ENCODE results near the gene TH. TPM values are rescaled to one million over a fixed set of nuclear protein-coding genes. Genes with fewer than 3 reads are reported as not detected.

The TH gene
- total and polyA plus RNA-seq, 9 of the 15 experiments (the other 6 are each of a cell fraction or from before 2014, with no cell fraction given): not detected

- TF ChIP-seq ZNF407 (IDR thresholded peaks at IDR 0.05; ENCODE audit: low read depth) (0 out of 2 replicates have a peak, but pooled peaks have one; percentile 30), SP2 (IDR thresholded peaks at IDR 0.05; ENCODE audit: extremely low read depth, low read depth, low read length, poor library complexity, severe bottlenecking) (no peak), CHD1 (IDR thresholded peaks at IDR 0.05; ENCODE audit: low read length) (no peak), NR2C2 (CRISPR knock-in tag; IDR thresholded peaks at IDR 0.05) (no peak), NR2C2 (tag; IDR thresholded peaks at IDR 0.05) (no peak), HNRNPLL (IDR thresholded peaks at IDR 0.05; ENCODE audit: low read depth, low read length, poor library complexity, severe bottlenecking) (no peak), ESRRB (CRISPR knock-in tag; IDR thresholded peaks at IDR 0.05; ENCODE audit: borderline replicate concordance) (no peak), POLR2H (tag; IDR thresholded peaks at IDR 0.05; ENCODE audit: low read depth) (no peak), SMAD4 (CRISPR knock-in tag; conservative IDR thresholded peaks at IDR 0.05) (no peak), CC2D1A (IDR thresholded peaks at IDR 0.05) (peak; percentile 72), U2AF2 (optimal IDR thresholded peaks at IDR 0.05; ENCODE audit: low read depth, low read length) (no peak)
- TF ChIP-seq, protein P1, sequence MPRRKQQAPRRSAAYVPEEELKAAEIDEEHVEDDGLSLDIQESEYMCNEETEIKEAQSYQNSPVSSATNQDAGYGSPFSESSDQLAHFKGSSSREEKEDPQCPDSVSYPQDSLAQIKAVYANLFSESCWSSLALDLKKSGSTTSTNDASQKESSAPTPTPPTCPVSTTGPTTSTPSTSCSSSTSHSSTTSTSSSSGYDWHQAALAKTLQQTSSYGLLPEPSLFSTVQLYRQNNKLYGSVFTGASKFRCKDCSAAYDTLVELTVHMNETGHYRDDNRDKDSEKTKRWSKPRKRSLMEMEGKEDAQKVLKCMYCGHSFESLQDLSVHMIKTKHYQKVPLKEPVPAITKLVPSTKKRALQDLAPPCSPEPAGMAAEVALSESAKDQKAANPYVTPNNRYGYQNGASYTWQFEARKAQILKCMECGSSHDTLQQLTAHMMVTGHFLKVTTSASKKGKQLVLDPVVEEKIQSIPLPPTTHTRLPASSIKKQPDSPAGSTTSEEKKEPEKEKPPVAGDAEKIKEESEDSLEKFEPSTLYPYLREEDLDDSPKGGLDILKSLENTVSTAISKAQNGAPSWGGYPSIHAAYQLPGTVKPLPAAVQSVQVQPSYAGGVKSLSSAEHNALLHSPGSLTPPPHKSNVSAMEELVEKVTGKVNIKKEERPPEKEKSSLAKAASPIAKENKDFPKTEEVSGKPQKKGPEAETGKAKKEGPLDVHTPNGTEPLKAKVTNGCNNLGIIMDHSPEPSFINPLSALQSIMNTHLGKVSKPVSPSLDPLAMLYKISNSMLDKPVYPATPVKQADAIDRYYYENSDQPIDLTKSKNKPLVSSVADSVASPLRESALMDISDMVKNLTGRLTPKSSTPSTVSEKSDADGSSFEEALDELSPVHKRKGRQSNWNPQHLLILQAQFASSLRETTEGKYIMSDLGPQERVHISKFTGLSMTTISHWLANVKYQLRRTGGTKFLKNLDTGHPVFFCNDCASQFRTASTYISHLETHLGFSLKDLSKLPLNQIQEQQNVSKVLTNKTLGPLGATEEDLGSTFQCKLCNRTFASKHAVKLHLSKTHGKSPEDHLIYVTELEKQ (CRISPR knock-in tag; IDR thresholded peaks at IDR 0.05): no peak
- TF ChIP-seq, protein P2, sequence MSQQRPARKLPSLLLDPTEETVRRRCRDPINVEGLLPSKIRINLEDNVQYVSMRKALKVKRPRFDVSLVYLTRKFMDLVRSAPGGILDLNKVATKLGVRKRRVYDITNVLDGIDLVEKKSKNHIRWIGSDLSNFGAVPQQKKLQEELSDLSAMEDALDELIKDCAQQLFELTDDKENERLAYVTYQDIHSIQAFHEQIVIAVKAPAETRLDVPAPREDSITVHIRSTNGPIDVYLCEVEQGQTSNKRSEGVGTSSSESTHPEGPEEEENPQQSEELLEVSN (IDR thresholded peaks at IDR 0.05; ENCODE audit: borderline replicate concordance in 1 of 2, extremely low read depth in 1 of 2, insufficient read depth in 1 of 2, insufficient read length in 1 of 2, low read depth in 1 of 2, low read length in 1 of 2, poor library complexity in 1 of 2, severe bottlenecking in 1 of 2): no peak
Observed at GRCh38 chr11:2196970-2197770, 25.6 kb upstream of the TH start (continued).

Data from K562 (cell line).